ENCODE data around the gene SPG11. TPM values are rescaled to one million over a fixed set of nuclear protein-coding genes. Genes with fewer than 3 reads are reported as not detected.
"Not testable (repeated sequence)": the region's sequence is repeated elsewhere in the genome, so short reads cannot be mapped to it uniquely, and the experiment has no call there.

The SPG11 gene
- total RNA-seq, 1 donor from 2014 or later = 63.3 TPM

GRCh38 chr15:44697014-44697413 is 33.6 kb upstream of the SPG11 start:
- no peak for TF ChIP-seq CTCF (IDR thresholded peaks at IDR 0.05; ENCODE audit: insufficient read depth, low read length, poor library complexity, severe bottlenecking)
- H3K27me3 ChIP-seq (ENCODE audit: control insufficient read depth, insufficient read depth, low read length) = no peaks in the 10 kb centered on the region
- no peak overlapping the region for H3K4me3 ChIP-seq (ENCODE audit: low read depth, low read length)
- no peak for DNase-seq (ENCODE audit: low read depth)
- no peaks in the 10 kb centered on the region for H3K36me3 ChIP-seq (ENCODE audit: control insufficient read depth, insufficient read depth, low read length)

- Histone ChIP-seq H3K36me3 (ENCODE audit: control insufficient read depth, insufficient read depth, low read length) (no peaks in the 10 kb centered on the region), H3K27me3 (ENCODE audit: control insufficient read depth, insufficient read depth, low read length) (no peaks in the 10 kb centered on the region), H3K4me3 (ENCODE audit: low read depth, low read length) (no peak overlapping the region)
- DNase-seq (ENCODE audit: low read depth) = no peak
- no peak for TF ChIP-seq CTCF (IDR thresholded peaks at IDR 0.05; ENCODE audit: insufficient read depth, low read length, poor library complexity, severe bottlenecking)
Observed at GRCh38 chr15:44695294-44695693, 31.8 kb upstream of the SPG11 start.

GRCh38 chr15:44694416-44694815 is 31.0 kb upstream of the SPG11 start:
- no peak for DNase-seq (ENCODE audit: low read depth)
- TF ChIP-seq CTCF (IDR thresholded peaks at IDR 0.05; ENCODE audit: insufficient read depth, low read length, poor library complexity, severe bottlenecking) = no peak
- H3K4me3 ChIP-seq (ENCODE audit: low read depth, low read length) = no peak overlapping the region
- H3K36me3 ChIP-seq (ENCODE audit: control insufficient read depth, insufficient read depth, low read length) = no peaks in the 10 kb centered on the region
- no peaks in the 10 kb centered on the region for H3K27me3 ChIP-seq (ENCODE audit: control insufficient read depth, insufficient read depth, low read length)

- Histone ChIP-seq H3K36me3 (ENCODE audit: control insufficient read depth, insufficient read depth, low read length) (no peaks in the 10 kb centered on the region), H3K27me3 (ENCODE audit: control insufficient read depth, insufficient read depth, low read length) (no peaks in the 10 kb centered on the region), H3K4me3 (ENCODE audit: low read depth, low read length) (no peak overlapping the region)
- no peak for TF ChIP-seq CTCF (IDR thresholded peaks at IDR 0.05; ENCODE audit: insufficient read depth, low read length, poor library complexity, severe bottlenecking)
- DNase-seq (ENCODE audit: low read depth) = no peak
Observed at GRCh38 chr15:44692659-44693058, 29.2 kb upstream of the SPG11 start.

- not testable (repeated sequence) for H3K27me3 ChIP-seq (ENCODE audit: control insufficient read depth, insufficient read depth, low read length); H3K36me3 ChIP-seq (ENCODE audit: control insufficient read depth, insufficient read depth, low read length); DNase-seq (ENCODE audit: low read depth); H3K4me3 ChIP-seq (ENCODE audit: low read depth, low read length)
Observed at GRCh38 chr15:44690245-44690644, 26.8 kb upstream of the SPG11 start.

- not testable (repeated sequence) for H3K4me3 ChIP-seq (ENCODE audit: low read depth, low read length); H3K27me3 ChIP-seq (ENCODE audit: control insufficient read depth, insufficient read depth, low read length); H3K36me3 ChIP-seq (ENCODE audit: control insufficient read depth, insufficient read depth, low read length); DNase-seq (ENCODE audit: low read depth)
Observed at GRCh38 chr15:44689318-44689717, 25.9 kb upstream of the SPG11 start.

- not testable (repeated sequence) for DNase-seq (ENCODE audit: low read depth); H3K27me3 ChIP-seq (ENCODE audit: control insufficient read depth, insufficient read depth, low read length); H3K36me3 ChIP-seq (ENCODE audit: control insufficient read depth, insufficient read depth, low read length); H3K4me3 ChIP-seq (ENCODE audit: low read depth, low read length)
Observed at GRCh38 chr15:44682809-44683682, 19.6 kb upstream of the SPG11 start.

Data from kidney epithelial cell (primary cell).